ENCODE data around the gene FCHO1. TPM values are rescaled to one million over a fixed set of nuclear protein-coding genes. Genes with fewer than 3 reads are reported as not detected.

FCHO1 gene
- total and polyA plus RNA-seq, 8 donors = 0.43 to 2.5 (median 1.4) TPM

DNA sequence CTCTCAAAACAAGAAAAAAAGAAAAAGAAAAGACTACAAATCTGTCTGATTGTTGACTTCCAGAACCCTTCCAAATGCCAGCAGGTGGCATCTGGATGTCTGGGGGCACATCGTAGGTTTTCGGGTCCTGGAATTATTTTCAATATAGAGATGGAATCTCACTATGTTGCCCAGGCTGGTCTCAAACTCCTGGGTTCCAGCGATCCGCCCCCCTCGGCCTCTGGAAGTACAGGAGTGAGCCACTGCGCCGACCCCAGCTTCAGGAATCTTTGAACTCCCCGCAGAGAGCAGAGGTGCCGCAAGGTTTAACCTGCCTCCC lies 43.1 kb downstream of the FCHO1 start:
- Histone ChIP-seq H3K4me1 (peaks cover 0 to 21% (median 14%) of the 10 kb centered on the region in 3 donors), H3K4me3 (peak overlapping the region in 3 of 4 donors; percentile 29 to 39 (median 30)), H3K27ac (peak overlapping the region in 1 of 4 donors; percentile 68), H3K27me3 (no peaks in the 10 kb centered on the region), H3K9me3 (no peaks in the 10 kb centered on the region), H3K36me3 (no peaks in the 10 kb centered on the region)
- intact Hi-C loops (cut with DNase I) = no loop called here
- TF ChIP-seq, protein P1, sequence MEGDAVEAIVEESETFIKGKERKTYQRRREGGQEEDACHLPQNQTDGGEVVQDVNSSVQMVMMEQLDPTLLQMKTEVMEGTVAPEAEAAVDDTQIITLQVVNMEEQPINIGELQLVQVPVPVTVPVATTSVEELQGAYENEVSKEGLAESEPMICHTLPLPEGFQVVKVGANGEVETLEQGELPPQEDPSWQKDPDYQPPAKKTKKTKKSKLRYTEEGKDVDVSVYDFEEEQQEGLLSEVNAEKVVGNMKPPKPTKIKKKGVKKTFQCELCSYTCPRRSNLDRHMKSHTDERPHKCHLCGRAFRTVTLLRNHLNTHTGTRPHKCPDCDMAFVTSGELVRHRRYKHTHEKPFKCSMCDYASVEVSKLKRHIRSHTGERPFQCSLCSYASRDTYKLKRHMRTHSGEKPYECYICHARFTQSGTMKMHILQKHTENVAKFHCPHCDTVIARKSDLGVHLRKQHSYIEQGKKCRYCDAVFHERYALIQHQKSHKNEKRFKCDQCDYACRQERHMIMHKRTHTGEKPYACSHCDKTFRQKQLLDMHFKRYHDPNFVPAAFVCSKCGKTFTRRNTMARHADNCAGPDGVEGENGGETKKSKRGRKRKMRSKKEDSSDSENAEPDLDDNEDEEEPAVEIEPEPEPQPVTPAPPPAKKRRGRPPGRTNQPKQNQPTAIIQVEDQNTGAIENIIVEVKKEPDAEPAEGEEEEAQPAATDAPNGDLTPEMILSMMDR (IDR thresholded peaks at IDR 0.05) = no peak
- FAIRE-seq = no peak
- no peak for DNase-seq
- no peak for ATAC-seq
- WGBS, 2 donors = 23 to 36% methylated on average over 9 of the region's 9 CpGs

DNA sequence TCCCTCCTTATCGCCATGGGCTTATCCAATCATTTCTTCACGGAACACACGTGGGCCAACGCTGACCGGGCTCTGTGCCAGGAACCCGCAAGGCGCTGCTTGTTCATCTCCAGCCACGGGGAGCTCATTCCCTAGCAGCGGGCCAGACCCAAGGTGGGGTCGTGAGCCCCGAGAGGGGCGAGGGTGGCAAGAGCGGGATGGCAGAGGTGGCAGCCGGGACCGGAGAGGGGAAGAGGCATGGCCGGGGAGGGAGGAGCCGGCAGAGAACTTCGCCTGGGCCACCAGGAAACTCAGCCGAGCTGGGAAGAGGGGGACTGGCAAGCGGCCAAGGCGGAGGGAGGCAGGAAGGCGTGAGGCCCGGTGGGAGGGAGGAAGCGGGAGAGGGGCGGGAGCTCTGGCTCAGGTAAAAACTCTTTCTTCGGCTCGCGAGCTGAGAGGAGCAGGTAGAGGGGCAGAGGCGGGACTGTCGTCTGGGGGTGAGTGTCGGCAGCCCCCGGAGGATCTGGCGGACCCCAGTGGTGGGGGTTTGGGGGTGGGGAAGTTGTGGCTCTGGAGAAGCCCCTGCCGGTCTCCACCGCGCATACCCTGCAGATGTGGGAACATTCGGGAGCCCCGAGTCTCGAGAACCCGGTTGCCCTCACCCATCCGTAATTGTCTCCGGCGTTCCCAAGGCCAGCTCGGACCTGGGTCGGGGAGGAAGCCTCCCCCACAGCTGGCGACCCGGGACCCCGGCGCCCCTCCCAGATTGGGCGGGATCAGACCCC lies 43.6 kb downstream of the FCHO1 start, which contains the start of gene B3GNT3:
B3GNT3 (plus strand) TSS at position 408 of the 764 bp plus-strand sequence. CDS start 12,670 bp downstream, outside the sequence.
- TF ChIP-seq, protein P1 (IDR thresholded peaks at IDR 0.05) = no peak

DNA sequence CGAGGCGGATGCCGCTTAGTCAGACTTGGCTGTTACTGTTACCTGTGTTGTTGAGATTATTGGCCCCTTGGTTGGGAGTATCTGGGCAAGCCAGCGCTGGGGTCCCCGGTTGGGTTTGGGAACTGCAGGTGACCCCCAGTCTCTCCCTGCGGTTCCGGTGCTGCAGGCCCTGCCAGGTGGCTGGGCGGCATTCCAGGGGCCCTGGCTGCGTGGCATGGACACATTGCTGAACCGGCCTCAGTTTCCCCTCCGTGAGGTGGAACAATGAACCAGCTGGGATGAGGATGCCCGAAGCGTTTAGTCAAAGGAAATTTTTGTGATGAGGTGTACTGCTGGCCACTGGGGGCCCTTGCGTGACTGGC lies 44.2 kb downstream of the FCHO1 start:
- Histone ChIP-seq H3K4me1 (peaks cover 0 to 21% (median 14%) of the 10 kb centered on the region in 3 donors), H3K9me3 (no peaks in the 10 kb centered on the region), H3K27me3 (no peaks in the 10 kb centered on the region), H3K36me3 (no peaks in the 10 kb centered on the region), H3K27ac (peak overlapping the region in 3 of 4 donors; percentile 16 to 68 (median 41)), H3K4me3 (peak overlapping the region in 3 of 4 donors; percentile 13 to 39 (median 30))
- TF ChIP-seq, protein P1 (IDR thresholded peaks at IDR 0.05) = no peak
- intact Hi-C loops (cut with DNase I) = no loop called here
- no peak for ATAC-seq
- WGBS, 2 donors = 38 to 42% methylated on average over 14 of the region's 14 CpGs
- no peak for DNase-seq
- FAIRE-seq = no peak

More for the DNA sequence above, 43.6 kb downstream of the FCHO1 start, which contains the start of gene B3GNT3:
- no peaks in the 10 kb centered on the region for H3K36me3 ChIP-seq
- H3K9me3 ChIP-seq = no peaks in the 10 kb centered on the region
- FAIRE-seq = no peak
- ATAC-seq = peak; percentile 54 to 68 (median 63)
- H3K4me1 ChIP-seq = peaks cover 0 to 21% (median 14%) of the 10 kb centered on the region in 3 donors
- H3K27ac ChIP-seq = peak within 1 kb of the TSS in 3 of 4 donors; percentile 16 to 72 (median 64)
- H3K4me3 ChIP-seq = peak within 1 kb of the TSS in 3 of 4 donors; percentile 29 to 39 (median 30)
- WGBS, 2 donors = 2 to 3% methylated on average over 44 to 50 of the region's 50 CpGs
- DNase-seq = peak; percentile 74 to 92 (median 87)
- intact Hi-C loops (cut with DNase I) = no loop called here
- no peaks in the 10 kb centered on the region for H3K27me3 ChIP-seq

DNA sequence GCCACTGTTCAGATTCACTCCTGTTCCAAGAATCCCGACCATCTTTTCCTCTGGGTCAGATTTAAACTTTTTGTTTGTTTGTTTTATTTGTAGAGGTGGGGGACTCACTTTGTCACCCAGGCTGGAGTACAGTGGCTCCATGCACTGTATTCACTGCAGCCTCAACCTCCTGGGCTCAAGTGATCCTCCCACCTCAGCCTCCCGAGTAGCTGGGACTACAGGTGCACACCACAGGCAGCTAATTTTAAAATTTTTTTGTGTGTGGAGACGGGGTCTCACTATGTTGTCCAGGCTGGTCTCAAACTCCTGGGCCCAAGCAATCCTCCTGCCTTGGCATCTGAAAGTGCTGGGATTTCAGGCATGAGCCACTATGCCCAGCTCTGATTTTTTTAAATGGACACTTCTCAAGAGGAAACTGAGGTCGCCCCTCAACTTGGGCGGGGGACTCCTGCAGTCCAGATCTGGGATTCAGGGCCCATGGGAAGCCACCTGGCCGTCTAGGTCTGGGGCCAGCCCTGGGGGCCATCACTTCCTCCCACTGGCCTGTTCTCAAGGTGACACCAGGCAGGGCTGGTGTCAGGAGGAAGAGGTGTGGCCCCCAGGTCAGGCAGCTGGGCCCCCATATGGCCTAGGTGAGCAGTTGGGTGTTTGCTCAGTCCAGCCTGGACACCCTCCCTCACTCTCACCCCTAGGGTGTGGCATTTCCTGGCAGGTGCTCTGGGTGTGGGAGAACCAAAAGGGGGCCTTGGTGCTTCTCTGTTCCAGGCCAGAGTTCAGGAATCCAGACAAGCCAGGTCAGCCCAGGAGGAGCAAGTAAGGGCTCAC lies 44.9 kb downstream of the FCHO1 start:
- intact Hi-C loops (cut with DNase I) = no loop called here
- TF ChIP-seq, protein P1 (IDR thresholded peaks at IDR 0.05) = no peak
- 70% methylated on average over 6 of the region's 6 CpGs for WGBS, 2 donors
- peaks cover 0 to 17% (median 14%) of the 10 kb centered on the region in 3 donors for H3K4me1 ChIP-seq
- FAIRE-seq (no peak), ATAC-seq (peak; percentile 20 to 41 (median 23)), DNase-seq (peak in 1 of 6 donors; percentile 41)
- no peaks in the 10 kb centered on the region for H3K36me3 ChIP-seq
- H3K4me3 ChIP-seq = peak overlapping the region in 1 of 4 donors; percentile 39
- peak overlapping the region in 3 of 4 donors; percentile 14 to 72 (median 64) for H3K27ac ChIP-seq
- H3K27me3 ChIP-seq = no peaks in the 10 kb centered on the region
- no peaks in the 10 kb centered on the region for H3K9me3 ChIP-seq

Measured in pancreas (tissue), 10 donors.